GM12873 (cell line): ENCODE measurements around the gene NRG3.

ENCODE experiments used
- TF ChIP-seq, protein P1 (sequence below): IDR thresholded peaks from 2 replicates; pipeline ENCODE4 v1.5.1; 2012; ENCODE audit warnings: low read depth, mild to moderate bottlenecking, moderate library complexity, low read length, control low read depth; ENCODE audit not compliant: insufficient read depth; ENCODE audit errors: missing control alignments

NRG3 gene

DNA sequence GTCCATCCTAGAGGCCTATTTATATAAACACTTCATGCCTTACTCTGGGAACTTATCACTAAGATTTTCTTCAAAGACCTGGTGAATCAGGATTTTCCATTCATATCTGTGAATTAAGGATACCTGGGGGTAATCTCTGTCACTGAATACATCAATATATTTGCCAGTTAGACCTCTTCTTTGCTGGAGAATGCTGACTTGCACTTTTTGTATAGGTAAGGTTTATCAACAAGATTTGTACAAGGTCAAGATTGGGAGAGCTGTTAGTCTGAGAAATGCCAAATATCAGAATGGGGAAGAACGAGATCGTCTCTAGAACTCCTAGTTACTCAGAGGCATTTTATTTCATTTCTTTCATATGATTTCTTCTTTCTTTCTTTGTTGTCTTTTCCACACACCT is 1060.0 kb downstream of the NRG3 start:
- TF ChIP-seq, protein P1, sequence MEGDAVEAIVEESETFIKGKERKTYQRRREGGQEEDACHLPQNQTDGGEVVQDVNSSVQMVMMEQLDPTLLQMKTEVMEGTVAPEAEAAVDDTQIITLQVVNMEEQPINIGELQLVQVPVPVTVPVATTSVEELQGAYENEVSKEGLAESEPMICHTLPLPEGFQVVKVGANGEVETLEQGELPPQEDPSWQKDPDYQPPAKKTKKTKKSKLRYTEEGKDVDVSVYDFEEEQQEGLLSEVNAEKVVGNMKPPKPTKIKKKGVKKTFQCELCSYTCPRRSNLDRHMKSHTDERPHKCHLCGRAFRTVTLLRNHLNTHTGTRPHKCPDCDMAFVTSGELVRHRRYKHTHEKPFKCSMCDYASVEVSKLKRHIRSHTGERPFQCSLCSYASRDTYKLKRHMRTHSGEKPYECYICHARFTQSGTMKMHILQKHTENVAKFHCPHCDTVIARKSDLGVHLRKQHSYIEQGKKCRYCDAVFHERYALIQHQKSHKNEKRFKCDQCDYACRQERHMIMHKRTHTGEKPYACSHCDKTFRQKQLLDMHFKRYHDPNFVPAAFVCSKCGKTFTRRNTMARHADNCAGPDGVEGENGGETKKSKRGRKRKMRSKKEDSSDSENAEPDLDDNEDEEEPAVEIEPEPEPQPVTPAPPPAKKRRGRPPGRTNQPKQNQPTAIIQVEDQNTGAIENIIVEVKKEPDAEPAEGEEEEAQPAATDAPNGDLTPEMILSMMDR: no peak

DNA sequence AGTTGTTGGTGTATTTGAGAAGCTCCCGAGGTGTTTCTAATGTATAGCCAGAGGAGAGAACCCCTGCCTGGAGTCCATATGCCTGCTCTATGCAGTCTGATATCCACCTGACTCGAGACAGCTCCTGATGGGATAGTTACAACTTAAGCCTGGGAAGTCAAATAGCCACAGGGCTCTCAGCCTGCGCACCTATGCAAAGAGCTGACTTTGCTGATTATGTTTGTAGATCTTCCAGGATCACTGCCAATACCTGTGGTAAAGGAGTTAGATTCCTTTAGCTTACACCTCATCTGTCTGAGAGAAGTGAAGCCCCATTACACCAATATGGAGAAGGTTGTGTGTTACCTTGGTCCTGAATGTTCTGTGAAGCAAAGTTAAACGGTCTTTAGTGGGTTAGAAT is 1063.3 kb downstream of the NRG3 start:
- TF ChIP-seq, protein P1: no peak

DNA sequence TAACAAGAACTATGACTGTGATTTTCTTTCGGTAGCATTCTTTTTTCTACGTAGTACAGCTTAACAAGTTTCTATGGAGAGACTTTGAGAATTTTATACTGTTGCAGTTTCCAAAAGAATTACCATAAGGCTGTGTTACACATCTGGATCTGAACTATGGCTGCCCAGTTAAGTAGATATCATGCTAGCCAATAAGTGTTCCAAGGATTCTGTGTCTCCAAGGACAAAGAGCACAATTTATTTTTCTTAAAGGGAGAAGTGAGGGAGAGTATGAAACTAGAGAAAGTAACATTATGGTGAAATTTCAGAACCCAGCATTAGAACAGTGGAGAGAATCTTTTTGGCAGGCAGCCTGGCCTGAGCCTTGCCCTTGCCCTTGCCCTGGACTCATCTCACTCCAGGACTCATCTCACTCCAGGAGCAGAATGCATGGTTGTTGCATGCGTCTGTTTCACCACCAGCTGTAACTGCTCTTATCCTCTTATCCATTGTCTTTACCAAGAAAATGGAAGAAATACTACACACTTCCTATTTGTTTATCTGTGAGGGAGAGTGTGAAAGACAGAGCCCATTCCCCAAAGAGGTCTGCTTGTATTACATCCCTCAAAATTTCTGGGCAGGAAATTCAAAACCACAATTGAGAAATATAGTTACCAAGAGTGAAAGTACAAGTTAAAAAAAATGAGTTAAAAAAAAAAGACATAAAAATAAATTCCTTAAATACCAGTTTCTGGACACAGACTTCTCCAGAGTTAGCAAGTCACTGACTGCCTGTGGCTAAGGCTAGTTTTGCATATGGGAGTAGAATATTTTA is 1067.5 kb downstream of the NRG3 start:
- TF ChIP-seq, protein P1: no peak

DNA sequence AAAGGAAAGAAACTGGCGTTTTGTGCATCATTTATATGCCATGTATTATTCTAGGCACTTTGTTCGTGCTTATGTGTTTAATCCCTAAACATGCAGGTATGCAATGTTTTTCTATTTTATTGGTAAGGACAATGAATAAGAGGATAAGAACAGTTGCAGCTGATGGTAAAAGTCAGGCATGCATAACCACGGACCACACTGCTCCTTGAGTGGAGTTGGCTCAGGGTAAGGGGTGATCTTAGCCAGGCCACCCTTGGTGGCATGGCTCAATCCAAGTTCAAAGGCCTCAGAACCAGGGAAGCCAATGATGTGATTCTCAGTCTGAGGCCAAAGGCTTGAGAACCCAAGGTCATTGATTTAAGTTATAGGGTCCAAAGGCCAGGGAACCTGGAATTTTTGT is 1068.1 kb downstream of the NRG3 start:
- TF ChIP-seq, protein P1: no peak

DNA sequence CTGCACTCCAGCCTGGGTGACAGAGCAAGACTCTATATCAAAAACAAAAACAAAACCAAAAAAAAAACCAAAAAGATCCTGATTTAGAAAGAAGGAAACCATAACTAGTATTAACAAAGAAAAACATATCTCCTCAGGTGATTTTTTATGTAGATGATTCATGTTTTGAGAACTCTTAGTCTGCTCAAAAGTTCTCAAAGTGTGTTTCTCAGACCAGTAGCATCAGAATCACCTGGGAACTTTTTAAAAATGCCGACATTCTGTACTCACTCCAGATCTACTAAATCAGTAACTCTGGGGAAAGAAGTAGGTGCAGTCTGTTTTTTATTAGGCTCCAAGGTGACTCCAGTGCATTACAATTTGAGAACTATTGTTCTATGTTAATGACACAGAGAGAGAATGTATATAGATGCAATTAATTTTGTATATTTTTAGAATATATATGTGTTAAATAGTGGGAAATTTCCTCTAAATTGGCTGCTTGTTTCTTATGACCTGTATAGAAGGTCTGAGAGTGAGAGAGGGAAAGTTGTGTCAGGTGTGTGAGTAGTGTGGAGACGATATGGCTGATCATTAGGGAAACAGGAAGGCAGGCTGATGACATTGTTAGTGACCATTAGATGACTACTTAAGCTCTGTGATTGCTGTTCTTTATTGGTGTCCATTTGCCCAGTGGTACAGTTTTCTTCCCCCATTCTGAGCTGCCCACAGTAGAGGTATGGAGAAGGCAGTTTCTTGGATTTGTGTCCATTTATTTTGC is 1075.0 kb downstream of the NRG3 start:
- TF ChIP-seq, protein P1: no peak

DNA sequence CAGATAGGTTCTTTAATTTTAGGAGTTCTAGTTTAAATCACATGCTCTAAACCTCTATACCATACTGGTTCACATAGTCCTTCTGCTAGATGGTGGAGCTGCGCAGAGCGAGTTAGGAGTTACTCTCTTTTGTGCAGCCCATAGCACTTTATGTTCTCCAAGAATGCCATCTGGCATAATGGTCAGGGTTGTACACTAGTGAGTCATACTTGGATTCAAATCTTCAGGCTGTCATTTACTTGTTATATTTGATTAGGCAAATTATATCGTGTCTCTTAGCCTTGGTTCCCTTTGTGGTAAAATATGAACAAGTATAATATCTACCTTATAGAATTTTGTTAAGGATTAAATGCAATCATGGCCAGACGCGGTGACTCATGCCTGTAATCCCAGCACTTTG is 1078.3 kb downstream of the NRG3 start:
- TF ChIP-seq, protein P1: no peak

DNA sequence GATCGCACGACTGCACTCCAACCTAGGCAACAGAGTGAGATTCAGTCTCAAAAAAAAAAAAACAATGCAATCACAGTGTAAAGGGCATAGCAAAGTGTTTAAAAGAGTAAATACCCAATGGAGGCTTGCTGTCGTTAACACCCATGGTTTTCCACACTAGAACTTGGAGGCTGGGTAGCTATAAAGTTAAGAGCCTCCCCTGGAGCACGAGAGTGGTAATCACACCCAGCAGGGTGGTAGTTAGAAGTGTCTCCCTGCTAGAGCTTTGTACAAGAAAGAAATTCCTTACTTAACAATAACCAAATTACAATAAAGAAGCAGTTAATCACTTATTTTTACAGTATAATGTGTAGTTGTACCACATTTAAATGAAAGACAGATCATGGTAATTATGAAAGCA is 1078.9 kb downstream of the NRG3 start:
- TF ChIP-seq, protein P1: no peak
